Spleen (tissue), 11 donors: ENCODE data around the gene MGP. TPM values are rescaled to one million over a fixed set of nuclear protein-coding genes. Genes with fewer than 3 reads are reported as not detected.
A peak's percentile ranks its signal among the peaks of the same experiment; 100 is the strongest.

Experiments used
- DNase-seq: peaks from one replicate; pipeline ENCODE4 v3.0.0-alpha.2; 2020
- H3K27ac ChIP-seq, 8 donors: fragments of 200-600 bp; sonication (generic) in 7 of 8; 1 replicate in 4 of 8; 2 replicates in 4 of 8; pipeline versions ENCODE4 v1.5.0 to v1.8.0; 2016 to 2021; ENCODE audit warnings: inconsistent platforms in 4 of 8, mild to moderate bottlenecking in 4 of 8, moderate library complexity in 1 of 8
- H3K27me3 ChIP-seq, 7 donors: fragments of 200-600 bp; sonication (generic) in 6 of 7; replicated peaks in 1 of 7; 1 replicate in 4 of 7; 2 replicates in 3 of 7; pipeline versions ENCODE4 v1.5.0 to v1.8.0; 2016 to 2021; ENCODE audit warnings: inconsistent platforms in 3 of 7, mild to moderate bottlenecking in 1 of 7
- H3K36me3 ChIP-seq, 6 donors: fragments of 200-600 bp; sonication (generic) in 5 of 6; 1 replicate in 4 of 6; 2 replicates in 2 of 6; pipeline versions ENCODE4 v1.5.0 to v1.8.0; 2016 to 2021; ENCODE audit warnings: inconsistent platforms in 2 of 6
- H3K4me1 ChIP-seq, 6 donors: fragments of 200-600 bp; sonication (generic) in 5 of 6; 1 replicate in 3 of 6; 2 replicates in 3 of 6; pipeline versions ENCODE4 v1.5.0 to v1.8.0; 2016 to 2021; ENCODE audit warnings: inconsistent platforms in 3 of 6
- H3K4me3 ChIP-seq, 8 donors: fragments of 200-600 bp; sonication (generic) in 7 of 8; 1 replicate in 4 of 8; 2 replicates in 4 of 8; pipeline versions ENCODE4 v1.5.0 to v1.8.0; 2016 to 2021; ENCODE audit warnings: inconsistent platforms in 4 of 8, mild to moderate bottlenecking in 4 of 8, moderate library complexity in 2 of 8
- H3K9me3 ChIP-seq, 8 donors: fragments of 200-600 bp; sonication (generic) in 7 of 8; 1 replicate in 4 of 8; 2 replicates in 4 of 8; pipeline versions ENCODE4 v1.5.0 to v1.8.0; 2016 to 2021; ENCODE audit warnings: inconsistent platforms in 4 of 8
- CTCF ChIP-seq, 11 experiments: fragments of 200-600 bp in 7 of 11; fragments of 450-650 bp in 4 of 11; sonication (generic) in 4 of 11; IDR thresholded peaks in 8 of 11; conservative IDR thresholded peaks in 3 of 11; 1 replicate in 7 of 11; 2 replicates in 4 of 11; pipeline versions ENCODE4 v1.4.0 to v1.8.0; 2016 to 2021; ENCODE audit warnings: antibody characterized with exemption in 11 of 11, inconsistent platforms in 4 of 11, mild to moderate bottlenecking in 1 of 11
- POLR2A ChIP-seq, 3 donors: fragments of 450-650 bp; IDR thresholded peaks; one replicate each; pipeline ENCODE4 v1.5.1; 2017; ENCODE audit warnings: antibody characterized with exemption in 3 of 3, mild to moderate bottlenecking in 1 of 3
- POLR2AphosphoS5 ChIP-seq, 3 donors: sonication (generic); formaldehyde crosslinking; IDR thresholded peaks; one replicate each; pipeline ENCODE4 v1.5.1; 2017; ENCODE audit warnings: antibody characterized with exemption in 3 of 3
- WGBS, 5 donors: extraction: QIAGEN DNeasy Blood & Tissue Kit in 3 of 5; methylation state at CpG; one replicate each; pipeline versions ENCODE4 v1.1.5 to v1.1.7; 2013 to 2018; 5-methylcytosine and 5-hydroxymethylcytosine counted together
- intact Hi-C: fragments of 100-400 bp; cut with DNase I; formaldehyde crosslinking; loops from one replicate; pipeline ENCODE4 v1.15.0; 2023; ENCODE audit warnings: low total_unique reads
- polyA plus RNA-seq, 3 donors: library from polyadenylated mRNA; stranded (reverse); fragments of 200-250 nt; gene quantifications; one replicate each; pipeline ENCODE4 v1.2.1, GENCODE V29; 2013
- total RNA-seq, 7 donors: library from RNA; depleted of rRNA in 3 of 7; stranded (reverse); fragments of >200 nt in 3 of 7; fragmentation: NEBNext Ultra II Directional in 4 of 7; extraction: Animal tissue kit (Norgen Biotek cat#: 25700) in 4 of 7; gene quantifications; one replicate each; pipeline versions ENCODE4 v1.1.0 to v1.2.1, GENCODE V29; 2016 to 2021
- donor health status: healthy with polysubstance abuse.
- donor health status: DM: no; HTN: no; CAD: no; lungs with moderate emphysema.
- donor health status: DM: no; HTN: no; CAD: no.
- donor health status: Bipolar disorder and iron deficiency.
- donor health status: healthy.
- donor health status: DM: no; HTN: no; CAD: no.
- donor health status: DM: yes; HTN: yes; CAD: no.

MGP gene
- total and polyA plus RNA-seq, 10 donors: 29.4 to 292 (median 60.9) TPM

GRCh38 chr12:14893506-14894250 lies 8.0 kb upstream of the MGP start:
- H3K27me3 ChIP-seq: no peaks in the 10 kb centered on the region
- no peaks in the 10 kb centered on the region for H3K36me3 ChIP-seq
- no peak overlapping the region for H3K27ac ChIP-seq
- no peaks in the 10 kb centered on the region for H3K4me1 ChIP-seq
- TF ChIP-seq POLR2A (IDR thresholded peaks at IDR 0.05) (no peak), POLR2AphosphoS5 (IDR thresholded peaks at IDR 0.05) (no peak), CTCF (IDR thresholded peaks at IDR 0.05 in 8 of 11, conservative IDR thresholded peaks at IDR 0.05 in 3 of 11) (no peak)
- no peaks in the 10 kb centered on the region for H3K9me3 ChIP-seq
- intact Hi-C loops: no loop called here
- 70 to 93% (median 72%) methylated on average over 5 of the region's 5 CpGs for WGBS, 5 donors
- DNase-seq: no peak
- H3K4me3 ChIP-seq: no peak overlapping the region

- H3K27me3 ChIP-seq: no peaks in the 10 kb centered on the region
- WGBS, 5 donors: 74 to 90% (median 85%) methylated on average over 7 of the region's 7 CpGs
- TF ChIP-seq POLR2AphosphoS5 (IDR thresholded peaks at IDR 0.05) (no peak), CTCF (IDR thresholded peaks at IDR 0.05 in 8 of 11, conservative IDR thresholded peaks at IDR 0.05 in 3 of 11) (no peak), POLR2A (IDR thresholded peaks at IDR 0.05) (no peak)
- intact Hi-C loops: no loop called here
- H3K4me1 ChIP-seq: no peaks in the 10 kb centered on the region
- no peak overlapping the region for H3K27ac ChIP-seq
- no peak overlapping the region for H3K4me3 ChIP-seq
- H3K36me3 ChIP-seq: no peaks in the 10 kb centered on the region
- no peak for DNase-seq
- no peaks in the 10 kb centered on the region for H3K9me3 ChIP-seq
These were observed 7.3 kb upstream of the MGP start for GRCh38 chr12:14892726-14893505.

- TF ChIP-seq POLR2AphosphoS5 (IDR thresholded peaks at IDR 0.05): no peak
- no peak for TF ChIP-seq CTCF (IDR thresholded peaks at IDR 0.05 in 8 of 11, conservative IDR thresholded peaks at IDR 0.05 in 3 of 11)
- no peak for TF ChIP-seq POLR2A (IDR thresholded peaks at IDR 0.05)
- peaks cover 0 to 4% (median 0%) of the 10 kb centered on the region in 7 donors for H3K27me3 ChIP-seq
- no peak overlapping the region for H3K27ac ChIP-seq
- H3K9me3 ChIP-seq: no peaks in the 10 kb centered on the region
- H3K36me3 ChIP-seq: no peaks in the 10 kb centered on the region
- peaks cover 4 to 10% (median 6%) of the 10 kb centered on the region in 6 donors for H3K4me1 ChIP-seq
- intact Hi-C loops: no loop called here
- DNase-seq: no peak
- H3K4me3 ChIP-seq: no peak overlapping the region
- WGBS, 5 donors: 87 to 93% (median 90%) methylated on average over 5 of the region's 5 CpGs
These were observed 5.0 kb upstream of the MGP start for GRCh38 chr12:14890701-14891100.

- no peak for TF ChIP-seq POLR2AphosphoS5 (IDR thresholded peaks at IDR 0.05)
- no peak for TF ChIP-seq CTCF (IDR thresholded peaks at IDR 0.05 in 8 of 11, conservative IDR thresholded peaks at IDR 0.05 in 3 of 11)
- no peak for TF ChIP-seq POLR2A (IDR thresholded peaks at IDR 0.05)
- intact Hi-C loops: no loop called here
These were observed 617 bp upstream of the MGP start for GRCh38 chr12:14886271-14886670.

More at GRCh38 chr12:14886271-14886670, 617 bp upstream of the MGP start:
- Histone ChIP-seq H3K36me3 (no peaks in the 10 kb centered on the region), H3K4me3 (no peak overlapping the region), H3K27me3 (peaks cover 0 to 9% (median 0%) of the 10 kb centered on the region in 7 donors), H3K4me1 (peaks cover 19 to 34% (median 24%) of the 10 kb centered on the region in 6 donors), H3K27ac (peak overlapping the region in 3 of 8 donors; percentile 7 to 67 (median 40)), H3K9me3 (no peaks in the 10 kb centered on the region)
- DNase-seq: no peak
- 71 to 83% (median 77%) methylated on average over 6 of the region's 6 CpGs for WGBS, 5 donors
